ENCODE measurements around the gene EXOC6B. TPM values are rescaled to one million over a fixed set of nuclear protein-coding genes. Genes with fewer than 3 reads are reported as not detected.

The EXOC6B gene
- total RNA-seq, 3 donors from 2014 or later, result 32.2 to 49.2 (median 37.0) TPM

DNA sequence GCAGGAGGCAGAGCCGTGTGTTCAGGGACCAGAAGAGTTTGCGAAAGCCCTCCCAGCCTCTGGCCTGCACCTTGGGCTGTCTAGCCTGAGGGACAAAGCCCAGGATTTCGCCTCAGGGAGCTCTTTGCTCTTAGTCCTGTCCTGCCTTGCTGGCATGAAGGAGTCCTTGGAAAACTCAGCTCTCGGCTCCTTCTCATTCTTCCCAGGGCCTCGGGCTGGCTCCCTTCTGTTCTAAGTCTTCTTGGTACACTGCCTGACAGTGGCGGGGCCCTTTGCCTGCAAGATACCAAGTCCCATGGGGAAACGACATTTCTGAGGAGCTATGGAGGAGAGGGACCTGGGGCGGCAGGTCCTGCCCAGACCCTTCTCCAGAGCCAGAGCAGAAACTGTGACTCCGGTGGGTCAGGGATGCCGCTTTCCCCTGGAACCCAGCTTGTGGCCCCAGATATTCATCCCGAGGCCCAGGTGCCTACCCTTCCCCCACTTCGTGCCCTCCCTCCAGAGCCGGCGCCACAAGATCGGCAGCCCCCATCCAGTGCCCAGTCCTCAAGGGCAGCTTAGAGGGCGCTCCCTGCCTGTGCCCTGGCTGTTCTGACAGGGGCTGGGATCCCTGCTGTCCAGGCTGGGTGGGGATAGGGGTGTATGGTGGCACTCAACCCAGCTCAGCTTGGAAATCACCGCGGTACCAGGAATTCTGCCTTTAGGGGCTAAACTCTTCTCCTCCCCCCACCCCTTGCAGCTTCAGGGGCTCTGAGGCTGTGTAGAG is 672.6 kb downstream of the EXOC6B start:
- peak in 1 of 2 donors; percentile 7 for DNase-seq (ENCODE audit: low spot score in 2 of 2)
- no peak for TF ChIP-seq POLR2AphosphoS5 (IDR thresholded peaks at IDR 0.05)
- TF ChIP-seq, protein P1, sequence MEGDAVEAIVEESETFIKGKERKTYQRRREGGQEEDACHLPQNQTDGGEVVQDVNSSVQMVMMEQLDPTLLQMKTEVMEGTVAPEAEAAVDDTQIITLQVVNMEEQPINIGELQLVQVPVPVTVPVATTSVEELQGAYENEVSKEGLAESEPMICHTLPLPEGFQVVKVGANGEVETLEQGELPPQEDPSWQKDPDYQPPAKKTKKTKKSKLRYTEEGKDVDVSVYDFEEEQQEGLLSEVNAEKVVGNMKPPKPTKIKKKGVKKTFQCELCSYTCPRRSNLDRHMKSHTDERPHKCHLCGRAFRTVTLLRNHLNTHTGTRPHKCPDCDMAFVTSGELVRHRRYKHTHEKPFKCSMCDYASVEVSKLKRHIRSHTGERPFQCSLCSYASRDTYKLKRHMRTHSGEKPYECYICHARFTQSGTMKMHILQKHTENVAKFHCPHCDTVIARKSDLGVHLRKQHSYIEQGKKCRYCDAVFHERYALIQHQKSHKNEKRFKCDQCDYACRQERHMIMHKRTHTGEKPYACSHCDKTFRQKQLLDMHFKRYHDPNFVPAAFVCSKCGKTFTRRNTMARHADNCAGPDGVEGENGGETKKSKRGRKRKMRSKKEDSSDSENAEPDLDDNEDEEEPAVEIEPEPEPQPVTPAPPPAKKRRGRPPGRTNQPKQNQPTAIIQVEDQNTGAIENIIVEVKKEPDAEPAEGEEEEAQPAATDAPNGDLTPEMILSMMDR (IDR thresholded peaks at IDR 0.05), result no peak
- no peak for TF ChIP-seq POLR2A (IDR thresholded peaks at IDR 0.05)
- intact Hi-C loops (cut with DNase I; ENCODE audit: low total_unique reads), result loop anchor here (5.0 kb wide), 1 partner anchor 611 kb away; no protein-coding TSS in a partner anchor
- Histone ChIP-seq H3K4me3 (no peak overlapping the region), H3K9me3 (no peaks in the 10 kb centered on the region), H3K36me3 (no peaks in the 10 kb centered on the region), H3K27ac (no peak overlapping the region), H3K27me3 (peaks cover 3 to 48% of the 10 kb centered on the region in 2 donors), H3K4me1 (peaks cover 9 to 12% of the 10 kb centered on the region in 2 donors)

GRCh38 chr2:72150861-72151356 is 674.9 kb downstream of the EXOC6B start:
- H3K4me3 ChIP-seq, result no peak overlapping the region
- TF ChIP-seq, protein P1 (IDR thresholded peaks at IDR 0.05), result no peak
- TF ChIP-seq POLR2AphosphoS5 (IDR thresholded peaks at IDR 0.05) (no peak), POLR2A (IDR thresholded peaks at IDR 0.05) (no peak)
- H3K27me3 ChIP-seq, result peaks cover 11 to 60% of the 10 kb centered on the region in 2 donors
- peak in 1 of 2 donors; percentile 2 for DNase-seq (ENCODE audit: low spot score in 2 of 2)
- H3K36me3 ChIP-seq, result no peaks in the 10 kb centered on the region
- intact Hi-C loops (cut with DNase I; ENCODE audit: low total_unique reads), result loop anchor here (5.0 kb wide), 1 partner anchor 609 kb away; no protein-coding TSS in a partner anchor
- no peak overlapping the region for H3K27ac ChIP-seq
- H3K9me3 ChIP-seq, result no peaks in the 10 kb centered on the region
- H3K4me1 ChIP-seq, result peaks cover 21 to 30% of the 10 kb centered on the region in 2 donors

DNA sequence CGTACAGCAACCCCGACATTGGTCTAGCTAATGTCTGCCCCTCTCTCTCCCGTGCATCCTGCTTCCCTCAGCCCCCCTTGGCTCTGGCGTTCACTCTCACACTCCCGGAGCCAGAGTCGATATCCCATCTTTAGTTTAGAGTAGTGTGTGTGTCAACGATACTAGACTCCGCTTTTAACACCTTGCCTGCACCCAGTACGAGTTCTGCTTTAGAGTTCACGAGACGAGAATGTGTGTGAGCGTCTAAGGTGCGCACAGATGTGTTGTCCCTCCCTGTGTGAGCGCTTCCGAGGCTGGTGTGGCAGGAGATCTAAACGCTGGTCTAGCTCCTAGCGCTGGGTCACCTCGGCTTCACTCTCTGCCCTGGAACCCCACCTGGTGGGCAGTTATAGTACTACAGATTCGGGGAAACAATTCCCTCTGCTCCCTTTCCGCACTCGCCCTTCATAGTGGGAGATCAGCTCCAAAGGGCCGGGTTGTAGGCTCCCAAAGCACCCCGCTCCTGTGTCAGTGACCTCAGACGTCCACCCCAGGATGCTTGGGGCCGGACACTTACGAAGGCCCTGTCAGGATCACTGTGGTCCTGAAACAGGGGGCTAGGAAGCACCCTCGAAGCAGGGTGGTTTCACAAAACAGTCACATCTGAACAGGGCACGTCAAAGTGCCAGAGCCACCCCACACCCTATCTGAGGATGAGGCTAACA is 675.5 kb downstream of the EXOC6B start:
- peaks cover 25 to 36% of the 10 kb centered on the region in 2 donors for H3K4me1 ChIP-seq
- peak; percentile 67 to 81 for DNase-seq (ENCODE audit: low spot score in 2 of 2)

GRCh38 chr2:72149556-72150156 is 676.2 kb downstream of the EXOC6B start:
- H3K4me1 ChIP-seq, result peaks cover 29 to 43% of the 10 kb centered on the region in 2 donors
- H3K36me3 ChIP-seq, result no peaks in the 10 kb centered on the region
- H3K9me3 ChIP-seq, result no peaks in the 10 kb centered on the region
- peaks cover 16 to 73% of the 10 kb centered on the region in 2 donors for H3K27me3 ChIP-seq
- TF ChIP-seq, protein P1 (IDR thresholded peaks at IDR 0.05), result no peak
- TF ChIP-seq POLR2A (IDR thresholded peaks at IDR 0.05) (no peak), POLR2AphosphoS5 (IDR thresholded peaks at IDR 0.05) (no peak)
- no peak overlapping the region for H3K27ac ChIP-seq
- intact Hi-C loops (cut with DNase I; ENCODE audit: low total_unique reads), result loop anchor here (5.0 to 10.0 kb wide), 2 partner anchors 225 to 607 kb away; no protein-coding TSS in a partner anchor
- peak overlapping the region; percentile 43 to 70 (median 50) for H3K4me3 ChIP-seq
- peak in 1 of 2 donors; percentile 19 for DNase-seq (ENCODE audit: low spot score in 2 of 2)

More for the DNA sequence above, 675.5 kb downstream of the EXOC6B start:
- intact Hi-C loops (cut with DNase I; ENCODE audit: low total_unique reads), result loop anchor here (5.0 kb wide), 1 partner anchor 608 kb away; no protein-coding TSS in a partner anchor
- no peak overlapping the region for H3K27ac ChIP-seq
- TF ChIP-seq POLR2A (IDR thresholded peaks at IDR 0.05) (no peak), POLR2AphosphoS5 (IDR thresholded peaks at IDR 0.05) (peak in 1 of 3 donors; percentile 19)
- TF ChIP-seq, protein P1 (IDR thresholded peaks at IDR 0.05), result peak; percentile 91 to 97 (median 95)
- H3K9me3 ChIP-seq, result no peaks in the 10 kb centered on the region
- H3K36me3 ChIP-seq, result no peaks in the 10 kb centered on the region
- H3K4me3 ChIP-seq, result peak overlapping the region in 2 of 3 donors; percentile 50 to 70
- H3K27me3 ChIP-seq, result peaks cover 12 to 66% of the 10 kb centered on the region in 2 donors
